Measurements from ENCODE around the gene ADK. TPM values are rescaled to one million over a fixed set of nuclear protein-coding genes. Genes with fewer than 3 reads are reported as not detected.
A peak's percentile ranks its signal among the peaks of the same experiment; 100 is the strongest.

The ADK gene
- polyA plus RNA-seq, 1 donor (not counting 4 experiments of a cell fraction or from before 2014, with no cell fraction given) = 139 TPM

DNA sequence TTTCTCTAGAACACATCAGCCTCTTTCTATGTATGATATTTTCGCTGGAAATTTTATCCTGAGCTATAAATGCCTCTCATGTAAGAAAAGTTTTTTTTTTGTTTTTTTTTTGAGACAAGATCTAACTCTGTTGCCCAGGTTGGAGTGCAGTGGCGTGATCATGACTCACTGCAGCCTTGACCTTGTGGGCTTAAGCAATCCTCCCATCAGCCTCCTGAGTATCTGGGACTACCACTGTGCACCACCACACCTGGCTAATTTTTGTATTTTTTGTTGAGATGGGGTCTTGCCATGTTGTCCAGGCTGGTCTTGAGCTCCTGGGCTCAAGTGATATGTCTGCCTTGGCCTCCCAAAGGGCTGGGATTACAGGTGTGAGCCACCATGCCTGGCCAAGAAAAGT, 80.4 kb downstream of the ADK start:
- no peaks in the 10 kb centered on the region for H3K27me3 ChIP-seq (ENCODE audit: control insufficient read depth, extremely low read depth, insufficient read depth, low read length)
- FAIRE-seq (no peak), DNase-seq (ENCODE audit: low read depth, low spot score) (no peak)
- dilution Hi-C loops (cut with MboI; ENCODE audit: extremely low pct_ligation_motif_present, low sequenced_read_pairs) = no loop called here
- no peak overlapping the region for H3K4me3 ChIP-seq (ENCODE audit: control insufficient read depth in 2 of 3, extremely low read depth in 1 of 3, insufficient read depth in 2 of 3, low read depth in 1 of 3, low read length in 3 of 3)
- no peaks in the 10 kb centered on the region for H3K36me3 ChIP-seq (ENCODE audit: control insufficient read depth in 2 of 2, extremely low read depth in 1 of 2, insufficient read depth in 2 of 2, low read length in 2 of 2)
- no peak overlapping the region for H3K4me2 ChIP-seq (ENCODE audit: control insufficient read depth, extremely low read depth, insufficient read depth, low read depth, low read length)
- no peaks in the 10 kb centered on the region for H4K20me1 ChIP-seq (ENCODE audit: control insufficient read depth, extremely low read depth, insufficient read depth, low read length)
- TF ChIP-seq, protein P1, sequence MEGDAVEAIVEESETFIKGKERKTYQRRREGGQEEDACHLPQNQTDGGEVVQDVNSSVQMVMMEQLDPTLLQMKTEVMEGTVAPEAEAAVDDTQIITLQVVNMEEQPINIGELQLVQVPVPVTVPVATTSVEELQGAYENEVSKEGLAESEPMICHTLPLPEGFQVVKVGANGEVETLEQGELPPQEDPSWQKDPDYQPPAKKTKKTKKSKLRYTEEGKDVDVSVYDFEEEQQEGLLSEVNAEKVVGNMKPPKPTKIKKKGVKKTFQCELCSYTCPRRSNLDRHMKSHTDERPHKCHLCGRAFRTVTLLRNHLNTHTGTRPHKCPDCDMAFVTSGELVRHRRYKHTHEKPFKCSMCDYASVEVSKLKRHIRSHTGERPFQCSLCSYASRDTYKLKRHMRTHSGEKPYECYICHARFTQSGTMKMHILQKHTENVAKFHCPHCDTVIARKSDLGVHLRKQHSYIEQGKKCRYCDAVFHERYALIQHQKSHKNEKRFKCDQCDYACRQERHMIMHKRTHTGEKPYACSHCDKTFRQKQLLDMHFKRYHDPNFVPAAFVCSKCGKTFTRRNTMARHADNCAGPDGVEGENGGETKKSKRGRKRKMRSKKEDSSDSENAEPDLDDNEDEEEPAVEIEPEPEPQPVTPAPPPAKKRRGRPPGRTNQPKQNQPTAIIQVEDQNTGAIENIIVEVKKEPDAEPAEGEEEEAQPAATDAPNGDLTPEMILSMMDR (optimal IDR thresholded peaks at IDR 0.05 in 1 of 3, IDR thresholded peaks at IDR 0.05 in 1 of 3, conservative IDR thresholded peaks at IDR 0.05 in 1 of 3; ENCODE audit: extremely low read depth in 1 of 3, insufficient read depth in 2 of 3, low read length in 3 of 3) = no peak
- TF ChIP-seq EZH2 (IDR thresholded peaks at IDR 0.05; ENCODE audit: low read length) = no peak
- peaks cover 23% of the 10 kb centered on the region for H3K4me1 ChIP-seq (ENCODE audit: control insufficient read depth, extremely low read depth, insufficient read depth, low read length)
- H3K9me3 ChIP-seq (ENCODE audit: control insufficient read depth, low read depth, low read length) = no peaks in the 10 kb centered on the region
- peak overlapping the region; percentile 29 for H3K27ac ChIP-seq (ENCODE audit: control insufficient read depth, insufficient read depth, low read length)
- peaks cover 77% of the 10 kb centered on the region for H3K79me2 ChIP-seq (ENCODE audit: control insufficient read depth, insufficient read depth, low read length)
- H2AFZ ChIP-seq (ENCODE audit: control insufficient read depth, low read length) = no peak overlapping the region
- H3K9me1 ChIP-seq (ENCODE audit: control insufficient read depth, extremely low read depth, insufficient read depth, low read length) = no peaks in the 10 kb centered on the region
- no peak overlapping the region for H3K9ac ChIP-seq (ENCODE audit: control insufficient read depth, extremely low read depth, insufficient read depth, low read length)

GRCh38 chr10:74233281-74233680, 82.3 kb downstream of the ADK start:
- TF ChIP-seq, protein P1 (optimal IDR thresholded peaks at IDR 0.05 in 1 of 3, IDR thresholded peaks at IDR 0.05 in 1 of 3, conservative IDR thresholded peaks at IDR 0.05 in 1 of 3; ENCODE audit: extremely low read depth in 1 of 3, insufficient read depth in 2 of 3, low read length in 3 of 3) = no peak
- TF ChIP-seq EZH2 (IDR thresholded peaks at IDR 0.05; ENCODE audit: low read length) = no peak
- Histone ChIP-seq H4K20me1 (ENCODE audit: control insufficient read depth, extremely low read depth, insufficient read depth, low read length) (no peaks in the 10 kb centered on the region), H3K9ac (ENCODE audit: control insufficient read depth, extremely low read depth, insufficient read depth, low read length) (no peak overlapping the region), H3K4me3 (ENCODE audit: control insufficient read depth in 2 of 3, extremely low read depth in 1 of 3, insufficient read depth in 2 of 3, low read depth in 1 of 3, low read length in 3 of 3) (no peak overlapping the region), H3K36me3 (ENCODE audit: control insufficient read depth in 2 of 2, extremely low read depth in 1 of 2, insufficient read depth in 2 of 2, low read length in 2 of 2) (no peaks in the 10 kb centered on the region), H2AFZ (ENCODE audit: control insufficient read depth, low read length) (no peak overlapping the region), H3K27ac (ENCODE audit: control insufficient read depth, insufficient read depth, low read length) (no peak overlapping the region), H3K4me2 (ENCODE audit: control insufficient read depth, extremely low read depth, insufficient read depth, low read depth, low read length) (no peak overlapping the region), H3K4me1 (ENCODE audit: control insufficient read depth, extremely low read depth, insufficient read depth, low read length) (peaks cover 16% of the 10 kb centered on the region), H3K9me3 (ENCODE audit: control insufficient read depth, low read depth, low read length) (no peaks in the 10 kb centered on the region), H3K79me2 (ENCODE audit: control insufficient read depth, insufficient read depth, low read length) (peaks cover 70% of the 10 kb centered on the region), H3K9me1 (ENCODE audit: control insufficient read depth, extremely low read depth, insufficient read depth, low read length) (no peaks in the 10 kb centered on the region), H3K27me3 (ENCODE audit: control insufficient read depth, extremely low read depth, insufficient read depth, low read length) (no peaks in the 10 kb centered on the region)
- no peak for DNase-seq (ENCODE audit: low read depth, low spot score)
- dilution Hi-C loops (cut with MboI; ENCODE audit: extremely low pct_ligation_motif_present, low sequenced_read_pairs) = no loop called here
- FAIRE-seq = peak; percentile 13
